Uterus (tissue), 4 donors: ENCODE measurements around the gene MMP25. TPM values are rescaled to one million over a fixed set of nuclear protein-coding genes. Genes with fewer than 3 reads are reported as not detected.

Experiments used
- DNase-seq, 2 donors: peaks; one replicate each; pipeline ENCODE4 v3.0.0-alpha.2; 2019 to 2020
- H3K27ac ChIP-seq, 2 donors: fragments of 200-600 bp; sonication (generic); 1 replicate in 1 of 2; 2 replicates in 1 of 2; pipeline ENCODE4 v1.5.1; 2016 to 2018
- H3K27me3 ChIP-seq, 2 donors: fragments of 200-600 bp; sonication (generic); one replicate each; pipeline ENCODE4 v1.5.1; 2018 to 2019; ENCODE audit warnings: control low read depth in 1 of 2
- H3K36me3 ChIP-seq, 2 donors: fragments of 200-600 bp; sonication (generic); one replicate each; pipeline ENCODE4 v1.5.1; 2019; ENCODE audit warnings: control low read depth in 1 of 2
- H3K4me1 ChIP-seq, 2 donors: fragments of 200-600 bp; sonication (generic); one replicate each; pipeline ENCODE4 v1.5.1; 2018 to 2019; ENCODE audit warnings: control low read depth in 1 of 2
- H3K4me3 ChIP-seq, 2 donors: fragments of 200-600 bp; sonication (generic); 1 replicate in 1 of 2; 2 replicates in 1 of 2; pipeline ENCODE4 v1.5.1; 2018 to 2019; ENCODE audit warnings: mild to moderate bottlenecking in 1 of 2
- H3K9me3 ChIP-seq, 2 donors: fragments of 200-600 bp; sonication (generic); one replicate each; pipeline ENCODE4 v1.5.1; 2019; ENCODE audit warnings: control low read depth in 1 of 2
- CTCF ChIP-seq, 4 experiments: fragments of 200-600 bp in 2 of 4; fragments of 450-650 bp in 2 of 4; sonication (generic) in 2 of 4; IDR thresholded peaks; one replicate each; pipeline ENCODE4 v1.5.1; 2016 to 2019; ENCODE audit warnings: antibody characterized with exemption in 4 of 4, mild to moderate bottlenecking in 2 of 4, moderate library complexity in 1 of 4
- POLR2A ChIP-seq, 2 donors: fragments of 450-650 bp; IDR thresholded peaks; one replicate each; pipeline ENCODE4 v1.6.1; 2016; ENCODE audit warnings: antibody characterized with exemption in 2 of 2, mild to moderate bottlenecking in 1 of 2, moderate library complexity in 1 of 2
- intact Hi-C: fragments of 100-400 bp; cut with DNase I; formaldehyde crosslinking; loops from one replicate; pipeline ENCODE4 v1.15.1; 2023; ENCODE audit warnings: low total_unique reads
- total RNA-seq, 4 donors: library from RNA; depleted of rRNA in 3 of 4; stranded (reverse); fragments of >200 nt in 3 of 4; gene quantifications; one replicate each; pipeline versions ENCODE4 v1.1.0 to v1.2.4, GENCODE V29; 2014 to 2023
- donor health status: DM: yes; HTN: yes; CAD: no.

The MMP25 gene
- total RNA-seq, 4 donors from 2014 or later: 0.21 to 1.1 TPM; not detected in 2

- Histone ChIP-seq H3K9me3 (no peaks in the 10 kb centered on the region), H3K4me1 (peaks cover 0 to 18% of the 10 kb centered on the region in 2 donors), H3K36me3 (no peaks in the 10 kb centered on the region), H3K27me3 (peaks cover 9 to 12% of the 10 kb centered on the region in 2 donors), H3K4me3 (peak overlapping the region; percentile 51 to 78), H3K27ac (peak overlapping the region; percentile 94 to 95)
- peak; percentile 88 to 89 for DNase-seq
- TF ChIP-seq CTCF (IDR thresholded peaks at IDR 0.05) (no peak), POLR2A (IDR thresholded peaks at IDR 0.05) (no peak)
- intact Hi-C loops: no loop called here
Observed at GRCh38 chr16:3020604-3021448, 25.5 kb upstream of the MMP25 start.

- Histone ChIP-seq H3K27me3 (peaks cover 9 to 12% of the 10 kb centered on the region in 2 donors), H3K27ac (peak overlapping the region; percentile 94 to 95), H3K9me3 (no peaks in the 10 kb centered on the region), H3K36me3 (no peaks in the 10 kb centered on the region), H3K4me1 (peaks cover 0 to 18% of the 10 kb centered on the region in 2 donors), H3K4me3 (peak overlapping the region; percentile 51 to 78)
- TF ChIP-seq POLR2A (IDR thresholded peaks at IDR 0.05): no peak
- TF ChIP-seq CTCF (IDR thresholded peaks at IDR 0.05): peak in 1 of 4 experiments; percentile 20
- DNase-seq: peak; percentile 80 to 81
- intact Hi-C loops: no loop called here
Observed at GRCh38 chr16:3021449-3022207, 24.7 kb upstream of the MMP25 start.

GRCh38 chr16:3022208-3022683, 24.1 kb upstream of the MMP25 start:
- Histone ChIP-seq H3K4me1 (peaks cover 0 to 18% of the 10 kb centered on the region in 2 donors), H3K4me3 (peak overlapping the region; percentile 51 to 78), H3K36me3 (no peaks in the 10 kb centered on the region), H3K9me3 (no peaks in the 10 kb centered on the region), H3K27ac (peak overlapping the region; percentile 94 to 95), H3K27me3 (peaks cover 6 to 12% of the 10 kb centered on the region in 2 donors)
- TF ChIP-seq CTCF (IDR thresholded peaks at IDR 0.05) (no peak), POLR2A (IDR thresholded peaks at IDR 0.05) (peak in 1 of 2 donors; percentile 25)
- peak; percentile 95 for DNase-seq
- intact Hi-C loops: no loop called here

- H3K4me1 ChIP-seq: peaks cover 0 to 18% of the 10 kb centered on the region in 2 donors
- no peaks in the 10 kb centered on the region for H3K36me3 ChIP-seq
- H3K27me3 ChIP-seq: peaks cover 0 to 9% of the 10 kb centered on the region in 2 donors
- H3K9me3 ChIP-seq: no peaks in the 10 kb centered on the region
- H3K27ac ChIP-seq: peak overlapping the region; percentile 94 to 95
- TF ChIP-seq POLR2A (IDR thresholded peaks at IDR 0.05) (no peak), CTCF (IDR thresholded peaks at IDR 0.05) (no peak)
- peak overlapping the region; percentile 63 to 78 for H3K4me3 ChIP-seq
- intact Hi-C loops: no loop called here
- DNase-seq: peak; percentile 46 to 52
Observed at GRCh38 chr16:3022684-3023414, 23.5 kb upstream of the MMP25 start.
